ENCODE results near the gene OR2D2.

DNA sequence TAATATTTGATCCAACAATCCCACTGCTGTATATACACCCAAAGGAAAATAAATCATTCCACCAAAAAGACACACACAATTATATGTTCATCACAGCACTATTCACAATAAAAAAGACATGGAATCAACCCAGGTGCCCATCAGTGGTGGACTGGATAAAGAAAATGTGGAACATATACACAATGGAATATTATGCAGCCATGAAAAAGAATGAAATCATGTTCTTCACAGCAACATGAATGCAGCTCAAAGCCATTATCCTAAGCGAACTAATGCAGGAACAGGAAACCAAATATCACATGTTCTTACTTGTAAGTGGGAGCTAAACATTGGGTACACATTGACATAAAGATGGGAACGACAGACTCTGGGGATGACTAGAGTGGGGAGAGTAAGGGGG is 27.4 kb upstream of the OR2D2 start:
- TF ChIP-seq POLR2A (IDR thresholded peaks at IDR 0.05; ENCODE audit: low read length) (no peak), KDM1A (IDR thresholded peaks at IDR 0.05; ENCODE audit: low read depth) (no peak), EP300 (IDR thresholded peaks at IDR 0.05) (no peak), ZFP36 (IDR thresholded peaks at IDR 0.05; ENCODE audit: borderline replicate concordance, partially characterized antibody) (no peak), PBX3 (IDR thresholded peaks at IDR 0.05) (no peak), RNF2 (IDR thresholded peaks at IDR 0.05; ENCODE audit: borderline replicate concordance, low read depth) (no peak), RAD21 (conservative IDR thresholded peaks at IDR 0.05 in 1 of 2, IDR thresholded peaks at IDR 0.05 in 1 of 2) (no peak), HDAC2 (IDR thresholded peaks at IDR 0.05) (no peak)
- TF ChIP-seq, protein P1, sequence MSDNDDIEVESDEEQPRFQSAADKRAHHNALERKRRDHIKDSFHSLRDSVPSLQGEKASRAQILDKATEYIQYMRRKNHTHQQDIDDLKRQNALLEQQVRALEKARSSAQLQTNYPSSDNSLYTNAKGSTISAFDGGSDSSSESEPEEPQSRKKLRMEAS (IDR thresholded peaks at IDR 0.05), result no peak
- TF ChIP-seq, protein P2, sequence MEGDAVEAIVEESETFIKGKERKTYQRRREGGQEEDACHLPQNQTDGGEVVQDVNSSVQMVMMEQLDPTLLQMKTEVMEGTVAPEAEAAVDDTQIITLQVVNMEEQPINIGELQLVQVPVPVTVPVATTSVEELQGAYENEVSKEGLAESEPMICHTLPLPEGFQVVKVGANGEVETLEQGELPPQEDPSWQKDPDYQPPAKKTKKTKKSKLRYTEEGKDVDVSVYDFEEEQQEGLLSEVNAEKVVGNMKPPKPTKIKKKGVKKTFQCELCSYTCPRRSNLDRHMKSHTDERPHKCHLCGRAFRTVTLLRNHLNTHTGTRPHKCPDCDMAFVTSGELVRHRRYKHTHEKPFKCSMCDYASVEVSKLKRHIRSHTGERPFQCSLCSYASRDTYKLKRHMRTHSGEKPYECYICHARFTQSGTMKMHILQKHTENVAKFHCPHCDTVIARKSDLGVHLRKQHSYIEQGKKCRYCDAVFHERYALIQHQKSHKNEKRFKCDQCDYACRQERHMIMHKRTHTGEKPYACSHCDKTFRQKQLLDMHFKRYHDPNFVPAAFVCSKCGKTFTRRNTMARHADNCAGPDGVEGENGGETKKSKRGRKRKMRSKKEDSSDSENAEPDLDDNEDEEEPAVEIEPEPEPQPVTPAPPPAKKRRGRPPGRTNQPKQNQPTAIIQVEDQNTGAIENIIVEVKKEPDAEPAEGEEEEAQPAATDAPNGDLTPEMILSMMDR (IDR thresholded peaks at IDR 0.05), result no peak
